ENCODE measurements around the gene ITM2C.

The ITM2C gene

DNA sequence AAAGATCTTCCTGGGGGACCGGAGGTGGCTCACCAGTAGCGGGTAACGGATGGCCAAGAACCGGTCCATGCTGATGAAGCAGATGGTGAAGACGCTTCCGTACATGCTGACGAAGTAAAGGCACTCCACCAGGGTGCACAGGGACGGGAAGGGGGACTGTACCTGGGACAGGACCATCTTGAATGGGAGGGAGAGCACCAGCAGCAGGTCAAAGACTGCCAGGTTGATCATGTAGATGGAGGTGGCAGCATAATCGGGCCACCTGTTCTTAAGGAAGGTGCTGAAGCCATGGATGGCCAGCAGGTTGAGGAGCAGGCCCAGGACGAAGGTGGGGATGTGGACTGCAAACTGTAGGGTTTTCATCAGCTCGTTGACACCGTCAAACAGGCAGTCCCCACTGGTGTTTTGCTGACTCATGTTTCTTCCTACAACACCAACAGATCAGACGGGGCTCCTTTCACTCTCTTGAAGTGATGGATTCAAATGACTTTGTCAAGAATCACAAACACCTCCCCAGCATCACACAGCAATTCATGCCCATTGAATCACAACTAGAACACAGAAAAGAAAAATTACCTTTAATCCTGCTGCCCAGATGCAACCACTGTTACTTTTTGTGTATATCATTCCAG, 45.9 kb downstream of the ITM2C start:
- TF ChIP-seq CREB1 (IDR thresholded peaks at IDR 0.05; ENCODE audit: low read depth) (no peak), TCF12 (IDR thresholded peaks at IDR 0.05; ENCODE audit: low read depth) (no peak), EP300 (IDR thresholded peaks at IDR 0.05; ENCODE audit: borderline replicate concordance) (no peak), RAD21 (IDR thresholded peaks at IDR 0.05; ENCODE audit: low read depth) (no peak), ZBTB7A (IDR thresholded peaks at IDR 0.05; ENCODE audit: low read depth) (no peak), TEAD4 (IDR thresholded peaks at IDR 0.05) (no peak), NFIC (IDR thresholded peaks at IDR 0.05) (no peak)

DNA sequence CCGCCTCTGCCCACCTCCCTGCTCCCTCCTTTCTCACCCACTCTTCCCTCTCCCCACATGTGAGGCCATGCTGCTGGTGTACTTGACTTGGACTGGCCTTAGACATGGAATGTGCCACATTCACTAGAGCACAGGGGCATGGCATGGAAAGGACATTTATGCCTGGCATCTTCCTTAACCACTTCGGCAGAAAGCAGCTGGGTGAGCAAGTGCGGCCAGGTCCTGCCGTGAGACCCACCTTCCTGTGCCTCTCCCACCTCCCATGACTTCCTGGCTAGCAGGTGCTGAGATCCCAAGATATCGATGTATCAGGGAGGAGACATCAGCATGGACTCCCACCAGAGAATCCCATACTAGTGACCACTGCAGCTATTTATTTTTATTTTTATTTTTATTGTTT, 47.3 kb downstream of the ITM2C start:
- TF ChIP-seq, protein P1, sequence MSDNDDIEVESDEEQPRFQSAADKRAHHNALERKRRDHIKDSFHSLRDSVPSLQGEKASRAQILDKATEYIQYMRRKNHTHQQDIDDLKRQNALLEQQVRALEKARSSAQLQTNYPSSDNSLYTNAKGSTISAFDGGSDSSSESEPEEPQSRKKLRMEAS (IDR thresholded peaks at IDR 0.05) = no peak
- no peak for TF ChIP-seq TAF1 (IDR thresholded peaks at IDR 0.05; ENCODE audit: low read depth)
- TF ChIP-seq FOXM1 (IDR thresholded peaks at IDR 0.05; ENCODE audit: borderline replicate concordance, low read depth) = no peak
- TF ChIP-seq ZBTB7A (IDR thresholded peaks at IDR 0.05; ENCODE audit: low read depth) = no peak
- no peak for TF ChIP-seq NFIC (IDR thresholded peaks at IDR 0.05)
- TF ChIP-seq EP300 (IDR thresholded peaks at IDR 0.05; ENCODE audit: borderline replicate concordance) = no peak
- no peak for TF ChIP-seq TCF12 (IDR thresholded peaks at IDR 0.05; ENCODE audit: low read depth)
- no peak for TF ChIP-seq CREB1 (IDR thresholded peaks at IDR 0.05; ENCODE audit: low read depth)
- TF ChIP-seq RAD21 (IDR thresholded peaks at IDR 0.05; ENCODE audit: low read depth) = no peak
- TF ChIP-seq CEBPB (IDR thresholded peaks at IDR 0.05) = no peak
- TF ChIP-seq EGR1 (IDR thresholded peaks at IDR 0.05) = no peak
- TF ChIP-seq TEAD4 (IDR thresholded peaks at IDR 0.05) = no peak
- TF ChIP-seq, protein P2, sequence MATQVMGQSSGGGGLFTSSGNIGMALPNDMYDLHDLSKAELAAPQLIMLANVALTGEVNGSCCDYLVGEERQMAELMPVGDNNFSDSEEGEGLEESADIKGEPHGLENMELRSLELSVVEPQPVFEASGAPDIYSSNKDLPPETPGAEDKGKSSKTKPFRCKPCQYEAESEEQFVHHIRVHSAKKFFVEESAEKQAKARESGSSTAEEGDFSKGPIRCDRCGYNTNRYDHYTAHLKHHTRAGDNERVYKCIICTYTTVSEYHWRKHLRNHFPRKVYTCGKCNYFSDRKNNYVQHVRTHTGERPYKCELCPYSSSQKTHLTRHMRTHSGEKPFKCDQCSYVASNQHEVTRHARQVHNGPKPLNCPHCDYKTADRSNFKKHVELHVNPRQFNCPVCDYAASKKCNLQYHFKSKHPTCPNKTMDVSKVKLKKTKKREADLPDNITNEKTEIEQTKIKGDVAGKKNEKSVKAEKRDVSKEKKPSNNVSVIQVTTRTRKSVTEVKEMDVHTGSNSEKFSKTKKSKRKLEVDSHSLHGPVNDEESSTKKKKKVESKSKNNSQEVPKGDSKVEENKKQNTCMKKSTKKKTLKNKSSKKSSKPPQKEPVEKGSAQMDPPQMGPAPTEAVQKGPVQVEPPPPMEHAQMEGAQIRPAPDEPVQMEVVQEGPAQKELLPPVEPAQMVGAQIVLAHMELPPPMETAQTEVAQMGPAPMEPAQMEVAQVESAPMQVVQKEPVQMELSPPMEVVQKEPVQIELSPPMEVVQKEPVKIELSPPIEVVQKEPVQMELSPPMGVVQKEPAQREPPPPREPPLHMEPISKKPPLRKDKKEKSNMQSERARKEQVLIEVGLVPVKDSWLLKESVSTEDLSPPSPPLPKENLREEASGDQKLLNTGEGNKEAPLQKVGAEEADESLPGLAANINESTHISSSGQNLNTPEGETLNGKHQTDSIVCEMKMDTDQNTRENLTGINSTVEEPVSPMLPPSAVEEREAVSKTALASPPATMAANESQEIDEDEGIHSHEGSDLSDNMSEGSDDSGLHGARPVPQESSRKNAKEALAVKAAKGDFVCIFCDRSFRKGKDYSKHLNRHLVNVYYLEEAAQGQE (IDR thresholded peaks at IDR 0.05; ENCODE audit: low read depth) = no peak
- TF ChIP-seq, protein P3, sequence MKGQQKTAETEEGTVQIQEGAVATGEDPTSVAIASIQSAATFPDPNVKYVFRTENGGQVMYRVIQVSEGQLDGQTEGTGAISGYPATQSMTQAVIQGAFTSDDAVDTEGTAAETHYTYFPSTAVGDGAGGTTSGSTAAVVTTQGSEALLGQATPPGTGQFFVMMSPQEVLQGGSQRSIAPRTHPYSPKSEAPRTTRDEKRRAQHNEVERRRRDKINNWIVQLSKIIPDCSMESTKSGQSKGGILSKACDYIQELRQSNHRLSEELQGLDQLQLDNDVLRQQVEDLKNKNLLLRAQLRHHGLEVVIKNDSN (IDR thresholded peaks at IDR 0.05) = no peak

DNA sequence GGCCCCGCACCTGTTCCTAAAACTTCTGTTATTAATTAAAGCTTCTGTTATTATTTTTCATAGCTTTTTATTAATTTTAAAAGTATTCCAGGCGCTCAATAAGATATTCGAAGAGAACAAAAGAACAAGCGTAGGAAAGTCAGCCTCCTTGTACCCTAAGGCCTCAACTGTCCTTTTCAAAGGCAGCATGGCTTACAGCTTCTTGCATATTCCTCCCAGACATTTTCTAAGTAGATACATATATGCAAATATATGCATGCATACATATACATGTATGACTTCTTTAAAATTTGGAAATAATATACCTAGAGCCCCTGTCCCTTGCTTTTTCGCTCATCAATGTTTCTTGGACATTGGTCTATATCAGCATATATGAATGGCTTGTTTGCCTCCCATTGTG, 48.0 kb downstream of the ITM2C start:
- no peak for TF ChIP-seq YY1 (IDR thresholded peaks at IDR 0.05; ENCODE audit: low read depth)
- TF ChIP-seq, protein P2 (IDR thresholded peaks at IDR 0.05; ENCODE audit: low read depth) = no peak
- TF ChIP-seq ZBTB7A (IDR thresholded peaks at IDR 0.05; ENCODE audit: low read depth) = no peak

DNA sequence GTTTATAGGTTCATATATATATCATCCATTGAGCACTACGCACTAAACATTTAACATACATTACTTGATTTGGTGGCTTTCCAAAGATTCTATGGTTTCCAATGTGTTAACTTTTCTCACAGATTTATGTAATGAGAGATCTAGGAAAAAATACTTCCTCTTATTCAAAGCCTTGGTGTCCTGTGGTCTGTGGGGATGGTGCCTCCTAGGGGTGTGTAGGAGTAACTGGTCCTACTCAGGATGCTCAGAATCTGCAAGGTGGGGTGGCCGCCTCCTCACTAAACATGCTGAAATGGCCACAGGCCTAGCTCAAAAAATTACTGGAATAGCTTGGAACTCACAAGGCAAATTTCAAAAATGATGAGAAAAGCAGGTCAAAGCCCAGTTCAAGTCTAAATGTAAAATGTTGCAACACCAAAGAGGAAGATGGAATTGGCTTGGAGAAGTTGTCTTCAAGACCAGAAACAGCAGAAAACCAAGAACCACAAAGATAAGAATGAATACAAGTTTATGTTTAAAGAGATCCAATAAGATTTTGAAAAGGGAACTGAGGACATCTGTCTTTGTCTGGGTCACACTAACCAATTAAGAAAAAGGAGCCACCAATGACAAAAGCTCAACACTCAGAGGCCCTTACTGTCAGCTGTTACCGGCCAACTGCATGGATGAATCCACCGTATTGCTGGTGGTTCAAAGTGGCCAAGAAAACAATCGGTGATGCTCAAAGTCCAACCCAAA, 48.8 kb downstream of the ITM2C start:
- TF ChIP-seq EP300 (IDR thresholded peaks at IDR 0.05; ENCODE audit: borderline replicate concordance) (no peak), RAD21 (IDR thresholded peaks at IDR 0.05; ENCODE audit: low read depth) (peak; percentile 79), YY1 (IDR thresholded peaks at IDR 0.05; ENCODE audit: low read depth) (no peak), ZBTB7A (IDR thresholded peaks at IDR 0.05; ENCODE audit: low read depth) (no peak), CEBPB (IDR thresholded peaks at IDR 0.05) (no peak)

DNA sequence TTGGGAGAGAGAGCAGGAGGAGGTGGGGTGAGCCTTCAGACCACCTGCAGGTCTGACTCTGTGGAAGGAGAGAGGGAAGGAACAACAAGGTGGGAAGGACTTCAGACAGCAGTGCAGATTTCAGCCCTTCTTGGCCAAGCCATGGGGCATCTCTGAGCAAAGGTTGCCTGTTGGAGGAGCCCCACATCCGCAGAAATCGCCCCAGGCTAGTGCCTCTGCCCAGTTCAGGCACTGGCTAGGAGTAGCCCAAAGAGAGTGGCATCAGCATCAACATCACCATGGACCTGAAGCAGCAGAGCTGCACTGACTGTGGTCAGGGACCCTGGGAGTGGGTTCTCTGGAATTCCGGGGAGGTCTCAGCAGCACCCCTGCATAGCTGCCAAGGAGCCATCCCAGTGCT, 50.1 kb downstream of the ITM2C start:
- TF ChIP-seq TAF1 (IDR thresholded peaks at IDR 0.05; ENCODE audit: low read depth) (no peak), RAD21 (IDR thresholded peaks at IDR 0.05; ENCODE audit: low read depth) (no peak), CREB1 (IDR thresholded peaks at IDR 0.05; ENCODE audit: low read depth) (no peak), FOXM1 (IDR thresholded peaks at IDR 0.05; ENCODE audit: borderline replicate concordance, low read depth) (no peak), NFIC (IDR thresholded peaks at IDR 0.05) (no peak), ZBTB7A (IDR thresholded peaks at IDR 0.05; ENCODE audit: low read depth) (no peak), EP300 (IDR thresholded peaks at IDR 0.05; ENCODE audit: borderline replicate concordance) (no peak), TCF12 (IDR thresholded peaks at IDR 0.05; ENCODE audit: low read depth) (no peak)
- TF ChIP-seq, protein P2 (IDR thresholded peaks at IDR 0.05; ENCODE audit: low read depth) = no peak
- TF ChIP-seq, protein P3 (IDR thresholded peaks at IDR 0.05) = no peak

Data from Ishikawa (cell line).